Psoas muscle (tissue), 8 donors: Measurements from ENCODE around the gene PHF12. TPM values are rescaled to one million over a fixed set of nuclear protein-coding genes. Genes with fewer than 3 reads are reported as not detected.
"Not testable (repeated sequence)": the region's sequence is repeated elsewhere in the genome, so short reads cannot be mapped to it uniquely, and the experiment has no call there.

ENCODE experiments used
- ATAC-seq, 4 donors: fragments of 200-7000 bp; cut with Tn5 transposase; one replicate each; pipeline ENCODE4 v1.9.1; 2020; ENCODE audit warnings: moderate library complexity in 3 of 4, mild to moderate bottlenecking in 2 of 4
- DNase-seq, 2 donors: peaks; one replicate each; pipeline ENCODE4 v3.0.0-alpha.2; 2020
- H3K27ac ChIP-seq: fragments of 200-600 bp; one replicate; pipeline ENCODE4 v1.8.0; 2022
- H3K27me3 ChIP-seq, 3 donors: fragments of 200-600 bp in 1 of 3; one replicate each; pipeline versions ENCODE4 v1.6.1 to v1.8.0; 2013 to 2022; ENCODE audit warnings: low read length in 2 of 3, mild to moderate bottlenecking in 2 of 3, moderate library complexity in 1 of 3; ENCODE audit not compliant: insufficient read depth in 3 of 3
- H3K36me3 ChIP-seq, 2 donors: fragments of 200-600 bp in 1 of 2; one replicate each; pipeline versions ENCODE4 v1.6.1 to v1.8.0; 2013 to 2022; ENCODE audit warnings: low read depth in 1 of 2, mild to moderate bottlenecking in 1 of 2, moderate library complexity in 1 of 2; ENCODE audit not compliant: insufficient read depth in 1 of 2
- H3K4me1 ChIP-seq: fragments of 200-600 bp; one replicate; pipeline ENCODE4 v1.8.0; 2022
- H3K4me3 ChIP-seq: fragments of 200-600 bp; one replicate; pipeline ENCODE4 v1.8.0; 2022; ENCODE audit warnings: mild to moderate bottlenecking
- H3K9me3 ChIP-seq: fragments of 200-600 bp; one replicate; pipeline ENCODE4 v1.8.0; 2022
- CTCF ChIP-seq: fragments of 200-600 bp; IDR thresholded peaks from one replicate; pipeline ENCODE4 v1.8.0; 2022; ENCODE audit warnings: antibody characterized with exemption
- WGBS, 3 donors: extraction: QIAGEN DNeasy Blood & Tissue Kit; methylation state at CpG; one replicate each; pipeline versions ENCODE4 v1.1.6 to v1.1.7; 2013; 5-methylcytosine and 5-hydroxymethylcytosine counted together
- intact Hi-C, 2 donors: fragments of 100-400 bp; cut with DNase I; formaldehyde crosslinking; loops; one replicate each; pipeline versions ENCODE4 v1.11.0 to v1.14.2; 2022
- polyA plus RNA-seq, 3 donors: library from polyadenylated mRNA; stranded (reverse); fragments of 200-250 nt; gene quantifications; one replicate each; pipeline ENCODE4 v1.2.3, GENCODE V29; 2013
- total RNA-seq, 4 donors: library from RNA; stranded (reverse); fragmentation: NEBNext Ultra II Directional in 2 of 4; extraction: Animal tissue kit (Norgen Biotek cat#: 25700) in 2 of 4; gene quantifications; one replicate each; pipeline versions ENCODE4 v1.2.1 to v1.2.4, GENCODE V29; 2021 to 2023
- donor health status: healthy with polysubstance abuse.
- donor health status: DM: no; HTN: no; CAD: no; lungs with moderate emphysema.
- donor health status: Bipolar disorder and iron deficiency.
- donor health status: healthy.
- donor health status: DM: yes; HTN: yes; CAD: no.
- donor health status: DM: no; HTN: no; CAD: no.
- donor health status: DM: no; HTN: no; CAD: no.
- donor health status: DM: yes; HTN: yes; CAD: no.

Gene PHF12
- total and polyA plus RNA-seq, 7 donors = 7.3 to 28.6 (median 22.3) TPM

- ATAC-seq (peak in 3 of 4 donors; percentile 31 to 66 (median 47)), DNase-seq (no peak)
- H3K36me3 ChIP-seq = no peaks in the 10 kb centered on the region
- no peak for TF ChIP-seq CTCF
- no peaks in the 10 kb centered on the region for H3K27me3 ChIP-seq
- no peak overlapping the region for H3K4me3 ChIP-seq
- intact Hi-C loops = no loop called here
- H3K4me1 ChIP-seq = peaks cover 87% of the 10 kb centered on the region
- 41 to 72% (median 49%) methylated on average over 5 of the region's 5 CpGs for WGBS, 3 donors
- H3K27ac ChIP-seq = peak overlapping the region; percentile 80
- H3K9me3 ChIP-seq = no peaks in the 10 kb centered on the region
Observed at GRCh38 chr17:28937044-28937729, 14.1 kb downstream of the PHF12 start.

- intact Hi-C loops = no loop called here
- Histone ChIP-seq H3K4me3 (no peak overlapping the region), H3K9me3 (no peaks in the 10 kb centered on the region), H3K36me3 (no peaks in the 10 kb centered on the region), H3K27me3 (no peaks in the 10 kb centered on the region), H3K27ac (peak overlapping the region; percentile 80), H3K4me1 (peaks cover 74% of the 10 kb centered on the region)
- no peak for TF ChIP-seq CTCF
- ATAC-seq = no peak
- no peak for DNase-seq
- WGBS, 3 donors = 65 to 87% (median 69%) methylated on average over 8 of the region's 8 CpGs
Observed at GRCh38 chr17:28935744-28936460, 15.4 kb downstream of the PHF12 start.

GRCh38 chr17:28934508-28934907, 16.8 kb downstream of the PHF12 start:
- intact Hi-C loops, H3K27ac ChIP-seq, H3K27me3 ChIP-seq, H3K4me3 ChIP-seq, ATAC-seq, H3K9me3 ChIP-seq, DNase-seq, H3K36me3 ChIP-seq: not testable (repeated sequence)
- H3K4me1 ChIP-seq = peaks cover 63% of the 10 kb centered on the region
- WGBS, 3 donors = 95 to 99% (median 97%) methylated on average over 8 of the region's 8 CpGs

GRCh38 chr17:28929787-28930186, 21.5 kb downstream of the PHF12 start:
- Histone ChIP-seq H3K9me3 (peaks cover 7% of the 10 kb centered on the region), H3K36me3 (peaks cover 6 to 10% of the 10 kb centered on the region in 2 donors), H3K4me1 (peaks cover 31% of the 10 kb centered on the region), H3K4me3 (no peak overlapping the region), H3K27ac (no peak overlapping the region), H3K27me3 (no peaks in the 10 kb centered on the region)
- 90 to 96% (median 94%) methylated on average over 2 of the region's 2 CpGs for WGBS, 3 donors
- ATAC-seq (no peak), DNase-seq (no peak)
- intact Hi-C loops = no loop called here
- no peak for TF ChIP-seq CTCF

GRCh38 chr17:28928061-28928460, 23.3 kb downstream of the PHF12 start:
- Histone ChIP-seq H3K9me3 (peaks cover 7% of the 10 kb centered on the region), H3K27me3 (no peaks in the 10 kb centered on the region), H3K36me3 (peaks cover 6 to 26% of the 10 kb centered on the region in 2 donors), H3K4me3 (no peak overlapping the region), H3K27ac (no peak overlapping the region), H3K4me1 (peaks cover 23% of the 10 kb centered on the region)
- intact Hi-C loops = no loop called here
- 89 to 97% (median 93%) methylated on average over 2 of the region's 2 CpGs for WGBS, 3 donors
- DNase-seq (no peak), ATAC-seq (peak in 1 of 4 donors; percentile 40)
- TF ChIP-seq CTCF = no peak
